Nephron (organoid): ENCODE measurements around the gene PTDSS2.

Experiments used
- H3K27ac Mint-ChIP-seq, 3 experiments: 2 replicates each; pipeline ENCODE4 v1.8.0; 2020; ENCODE audit warnings: mixed read lengths in 3 of 3, mild to moderate bottlenecking in 2 of 3, moderate library complexity in 1 of 3
- H3K27me3 Mint-ChIP-seq: 2 replicates; pipeline ENCODE4 v1.8.0; 2021; ENCODE audit warnings: low read depth, mild to moderate bottlenecking, moderate library complexity, mixed read lengths
- H3K36me3 Mint-ChIP-seq: 2 replicates; pipeline ENCODE4 v1.8.0; 2020; ENCODE audit warnings: low read depth, mixed read lengths
- H3K4me1 Mint-ChIP-seq: 2 replicates; pipeline ENCODE4 v1.8.0; 2020; ENCODE audit warnings: mixed read lengths
- H3K4me3 Mint-ChIP-seq, 3 experiments: 2 replicates each; pipeline ENCODE4 v1.8.0; 2020; ENCODE audit warnings: mild to moderate bottlenecking in 3 of 3, mixed read lengths in 3 of 3, moderate library complexity in 2 of 3
- H3K9me3 Mint-ChIP-seq: 2 replicates; pipeline ENCODE4 v1.8.0; 2020; ENCODE audit warnings: mixed read lengths
- TF ChIP-seq, protein P1 (sequence below), 3 experiments: fragments of 200-600 bp; sonication (generic); IDR thresholded peaks; one replicate each; pipeline ENCODE4 v1.5.0; 2021; ENCODE audit warnings: antibody characterized with exemption in 3 of 3; ENCODE audit not compliant: unreplicated experiment in 3 of 3

Gene PTDSS2

DNA sequence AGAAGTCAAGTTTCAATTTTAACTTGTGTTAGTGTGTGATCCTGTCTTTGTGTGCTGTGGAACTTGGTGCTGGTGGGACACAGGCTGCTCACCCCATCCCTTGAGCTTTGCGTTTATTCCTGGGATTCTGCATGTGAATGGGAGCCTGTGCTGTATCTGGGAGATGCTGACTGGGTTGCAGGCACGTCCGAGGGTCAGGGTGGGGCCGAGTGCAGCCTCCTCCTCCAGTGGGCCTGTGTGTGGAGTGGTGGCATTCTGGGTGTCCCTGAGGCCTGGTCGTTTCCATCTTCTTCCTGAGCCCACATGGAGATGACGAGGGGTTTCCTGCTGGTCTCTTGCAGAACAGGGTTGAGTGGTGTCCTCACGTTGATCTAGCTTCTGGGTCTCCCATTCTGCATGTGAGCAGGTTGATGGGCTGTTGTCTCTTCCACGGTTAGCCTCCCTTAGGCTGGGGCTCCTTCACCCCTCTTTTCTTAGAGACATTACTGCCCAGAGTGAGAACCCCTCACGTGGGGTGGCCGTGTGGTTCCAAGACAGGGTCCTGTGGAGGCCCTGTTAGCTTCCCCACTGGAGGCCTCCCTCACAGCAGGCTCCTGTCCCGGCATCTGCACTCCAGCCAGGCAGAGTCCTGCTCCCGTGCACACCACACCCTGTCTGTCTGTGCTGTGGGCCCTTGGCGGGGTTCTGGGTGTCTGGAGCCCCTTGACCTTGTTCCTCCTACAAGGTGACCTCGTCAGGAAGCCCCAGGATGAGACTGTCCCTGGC is 4.9 kb downstream of the PTDSS2 start:
- H3K36me3 Mint-ChIP-seq = peaks cover 27% of the 10 kb centered on the region
- TF ChIP-seq, protein P1, sequence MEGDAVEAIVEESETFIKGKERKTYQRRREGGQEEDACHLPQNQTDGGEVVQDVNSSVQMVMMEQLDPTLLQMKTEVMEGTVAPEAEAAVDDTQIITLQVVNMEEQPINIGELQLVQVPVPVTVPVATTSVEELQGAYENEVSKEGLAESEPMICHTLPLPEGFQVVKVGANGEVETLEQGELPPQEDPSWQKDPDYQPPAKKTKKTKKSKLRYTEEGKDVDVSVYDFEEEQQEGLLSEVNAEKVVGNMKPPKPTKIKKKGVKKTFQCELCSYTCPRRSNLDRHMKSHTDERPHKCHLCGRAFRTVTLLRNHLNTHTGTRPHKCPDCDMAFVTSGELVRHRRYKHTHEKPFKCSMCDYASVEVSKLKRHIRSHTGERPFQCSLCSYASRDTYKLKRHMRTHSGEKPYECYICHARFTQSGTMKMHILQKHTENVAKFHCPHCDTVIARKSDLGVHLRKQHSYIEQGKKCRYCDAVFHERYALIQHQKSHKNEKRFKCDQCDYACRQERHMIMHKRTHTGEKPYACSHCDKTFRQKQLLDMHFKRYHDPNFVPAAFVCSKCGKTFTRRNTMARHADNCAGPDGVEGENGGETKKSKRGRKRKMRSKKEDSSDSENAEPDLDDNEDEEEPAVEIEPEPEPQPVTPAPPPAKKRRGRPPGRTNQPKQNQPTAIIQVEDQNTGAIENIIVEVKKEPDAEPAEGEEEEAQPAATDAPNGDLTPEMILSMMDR (IDR thresholded peaks at IDR 0.05; ENCODE audit: unreplicated experiment in 3 of 3) = no peak
- no peaks in the 10 kb centered on the region for H3K27me3 Mint-ChIP-seq
- H3K27ac Mint-ChIP-seq = peak overlapping the region in 1 of 3 experiments; percentile 53
- peaks cover 23% of the 10 kb centered on the region for H3K4me1 Mint-ChIP-seq
- peak overlapping the region in 2 of 3 experiments; percentile 64 to 70 for H3K4me3 Mint-ChIP-seq
- no peaks in the 10 kb centered on the region for H3K9me3 Mint-ChIP-seq

DNA sequence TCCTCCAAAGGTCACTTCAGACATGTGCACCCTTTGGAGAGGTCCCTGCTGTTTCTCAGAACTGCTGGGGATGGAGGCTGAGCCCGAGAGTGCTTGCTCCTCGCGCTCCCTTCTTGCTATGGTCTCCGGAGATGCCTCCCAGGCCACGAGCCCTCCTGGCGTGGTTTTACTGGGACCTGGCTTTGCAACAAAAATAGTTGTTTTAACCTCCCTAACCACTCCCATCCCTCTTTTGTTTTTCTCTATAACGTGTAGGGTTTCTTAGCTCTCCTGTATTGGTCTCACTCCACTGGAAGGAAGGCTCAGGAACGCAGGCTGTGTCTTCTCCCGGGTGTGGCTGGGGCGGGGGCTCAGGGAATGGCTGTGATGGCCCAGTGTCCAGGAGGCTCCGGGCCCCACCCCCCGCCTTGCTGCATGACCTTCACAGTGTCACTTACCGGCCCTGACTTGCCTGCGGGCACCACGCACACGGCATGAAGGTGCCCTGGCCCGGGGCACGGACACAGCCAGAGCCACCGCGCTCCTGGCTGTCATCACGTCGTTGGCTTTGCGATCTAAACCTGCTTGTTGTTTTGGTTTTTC is 5.6 kb downstream of the PTDSS2 start:
- TF ChIP-seq, protein P1 (IDR thresholded peaks at IDR 0.05; ENCODE audit: unreplicated experiment in 3 of 3) = no peak
- Mint-ChIP-seq H3K9me3 (no peaks in the 10 kb centered on the region), H3K27me3 (no peaks in the 10 kb centered on the region), H3K4me3 (peak overlapping the region; percentile 27 to 73 (median 70)), H3K36me3 (peaks cover 27% of the 10 kb centered on the region), H3K4me1 (peaks cover 23% of the 10 kb centered on the region), H3K27ac (peak overlapping the region in 2 of 3 experiments; percentile 13 to 53)

DNA sequence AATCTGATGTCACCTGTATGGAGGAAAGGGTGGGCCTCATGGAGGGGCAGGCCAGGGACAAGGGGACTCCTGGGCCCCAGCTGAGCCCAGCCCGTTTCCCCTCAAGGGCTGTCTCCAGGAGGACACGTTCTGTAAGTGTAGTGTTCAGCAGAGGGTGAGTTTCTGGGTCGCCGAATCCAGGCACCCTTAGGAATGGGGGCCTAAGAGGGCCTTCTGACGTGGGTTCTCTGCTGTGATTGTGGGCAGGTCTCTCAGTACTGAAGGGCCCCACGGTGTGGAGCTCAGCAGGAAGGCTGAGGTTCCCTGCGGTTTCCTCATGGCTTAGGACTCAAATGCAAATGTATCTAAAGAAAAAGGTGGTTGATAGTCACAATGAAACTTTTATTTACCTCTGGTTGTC is 6.5 kb downstream of the PTDSS2 start:
- TF ChIP-seq, protein P1 (IDR thresholded peaks at IDR 0.05; ENCODE audit: unreplicated experiment in 3 of 3) = no peak
- Mint-ChIP-seq H3K9me3 (no peaks in the 10 kb centered on the region), H3K27ac (no peak overlapping the region), H3K27me3 (no peaks in the 10 kb centered on the region), H3K4me3 (no peak overlapping the region), H3K36me3 (peaks cover 27% of the 10 kb centered on the region), H3K4me1 (peaks cover 14% of the 10 kb centered on the region)

DNA sequence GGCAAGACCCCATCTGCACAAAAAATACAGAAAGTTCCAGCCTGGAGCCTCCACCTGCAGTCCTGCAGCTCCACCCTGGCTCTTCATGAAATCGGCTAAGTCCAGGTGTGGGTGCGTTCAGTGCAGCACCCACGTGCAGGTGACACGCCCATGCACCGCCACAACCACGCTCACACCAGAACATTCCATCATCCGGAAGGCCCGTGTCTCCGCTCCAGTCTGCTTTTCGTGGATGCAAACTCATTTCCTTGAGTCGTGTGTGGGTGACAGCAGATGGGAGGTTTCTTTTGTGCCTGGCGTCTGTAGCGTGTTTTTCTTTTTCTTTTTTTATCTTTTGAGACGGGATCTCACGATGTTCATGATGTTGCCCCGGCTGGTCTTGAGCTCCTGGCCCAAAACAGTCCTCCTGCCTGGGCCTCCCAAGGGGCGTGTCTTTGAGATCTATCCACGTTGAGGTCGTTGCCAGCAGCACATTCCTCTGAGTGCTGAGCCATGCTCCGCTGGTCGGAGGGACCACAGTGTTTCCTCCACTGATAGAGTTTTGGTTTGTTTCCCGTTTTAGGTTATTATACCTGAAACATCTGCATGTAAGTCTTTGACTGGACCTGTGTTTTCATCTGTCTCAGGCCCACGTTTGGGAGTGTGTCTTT is 7.2 kb downstream of the PTDSS2 start:
- Mint-ChIP-seq H3K4me3 (no peak overlapping the region), H3K36me3 (peaks cover 27% of the 10 kb centered on the region), H3K27ac (peak overlapping the region in 2 of 3 experiments; percentile 30 to 68), H3K4me1 (peaks cover 12% of the 10 kb centered on the region), H3K9me3 (no peaks in the 10 kb centered on the region), H3K27me3 (no peaks in the 10 kb centered on the region)
- TF ChIP-seq, protein P1 (IDR thresholded peaks at IDR 0.05; ENCODE audit: unreplicated experiment in 3 of 3) = no peak

DNA sequence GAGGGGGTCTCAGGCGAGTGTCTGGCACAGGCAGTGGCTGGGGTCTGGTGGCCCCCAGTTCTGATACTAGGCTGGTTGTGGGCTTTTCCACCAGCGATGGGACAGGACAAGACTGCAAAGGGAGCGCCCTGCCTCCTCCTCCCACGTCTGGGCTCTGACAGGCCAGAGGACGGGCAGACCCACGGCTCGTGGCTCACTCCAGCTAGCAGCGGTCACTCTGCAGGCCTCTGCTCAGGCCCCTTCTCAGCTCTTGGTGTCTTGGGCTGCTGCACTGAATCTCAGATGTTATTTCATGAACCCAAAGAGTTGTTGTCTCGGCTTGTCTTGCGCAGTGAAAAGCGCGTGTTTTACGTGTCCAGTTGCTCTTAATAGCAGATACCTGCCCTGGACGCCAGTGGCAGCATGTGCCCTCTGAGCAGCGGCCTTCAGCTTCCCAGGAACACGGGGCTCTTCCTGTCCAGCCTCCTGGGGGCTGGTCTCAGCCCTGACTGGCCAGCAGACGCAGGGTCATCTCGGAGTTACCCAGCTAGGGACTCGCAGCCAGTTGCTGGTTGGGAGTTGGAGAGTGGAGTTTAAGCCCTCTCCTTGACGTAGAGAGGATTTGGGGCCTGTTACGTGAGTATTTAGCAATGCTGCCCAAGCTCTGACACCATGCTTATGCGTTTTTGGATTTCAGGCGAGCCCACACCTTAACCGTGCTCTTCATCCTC is 9.6 kb downstream of the PTDSS2 start:
- Mint-ChIP-seq H3K9me3 (no peaks in the 10 kb centered on the region), H3K27me3 (no peaks in the 10 kb centered on the region), H3K36me3 (peaks cover 16% of the 10 kb centered on the region), H3K27ac (no peak overlapping the region), H3K4me1 (peaks cover 12% of the 10 kb centered on the region), H3K4me3 (no peak overlapping the region)
- TF ChIP-seq, protein P1 (IDR thresholded peaks at IDR 0.05; ENCODE audit: unreplicated experiment in 3 of 3) = no peak
